A549 (cell line): ENCODE measurements around the gene RPL29. TPM values are rescaled to one million over a fixed set of nuclear protein-coding genes. Genes with fewer than 3 reads are reported as not detected.

ENCODE experiments used
- ATAC-seq, 2 experiments: fragments of 200-7000 bp in 1 of 2; fragments of >200 bp in 1 of 2; cut with Nextera tagmentation in 1 of 2; cut with Tn5 transposase in 1 of 2; 3 replicates each; pipeline versions ENCODE4 v1.8.0 to v1.9.1; 2018 to 2020; ENCODE audit warnings: mild to moderate bottlenecking in 1 of 2, moderate library complexity in 1 of 2
- CTCF ChIA-PET: fragments of 300-600 bp; sonication (Branson Sonifier 250); formaldehyde crosslinking; extraction: SDS; loops from one replicate; lab custom pipeline; 2021; ENCODE audit warnings: antibody characterized with exemption, inconsistent platforms; lab: Yijun Ruan, JAX
- POLR2A ChIA-PET: fragments of 350-600 bp; formaldehyde crosslinking; extraction: SDS; loops from one replicate; lab custom pipeline; 2021; ENCODE audit warnings: antibody characterized with exemption, inconsistent platforms; lab: Yijun Ruan, JAX
- DNase-seq, 2 experiments: peaks; one replicate each; pipeline versions ENCODE4 v3.0.0 to v3.0.0-alpha.2; 2011 to 2016; ENCODE audit warnings: low read depth in 1 of 2, low spot score in 1 of 2
- FAIRE-seq: peaks from 2 replicates; lab custom pipeline; 2011; peaks lifted over from hg19 to GRCh38; lab: Jason Lieb, UNC
- H3K27ac ChIP-seq, 2 experiments: fragments of >200 bp; sonication (Bioruptor Twin); formaldehyde crosslinking; 3 replicates each; pipeline ENCODE4 v1.5.1; 2016 to 2017
- H3K4me1 ChIP-seq: fragments of >200 bp; sonication (Bioruptor Twin); formaldehyde crosslinking; 3 replicates; pipeline ENCODE4 v1.6.1; 2016
- H3K4me2 ChIP-seq: fragments of >200 bp; sonication (Bioruptor Twin); formaldehyde crosslinking; 3 replicates; pipeline ENCODE4 v1.6.1; 2016
- H3K4me3 ChIP-seq: fragments of >200 bp; sonication (Bioruptor Twin); formaldehyde crosslinking; 3 replicates; pipeline ENCODE4 v1.5.1; 2016
- H3K9me3 ChIP-seq: fragments of >200 bp; sonication (Bioruptor Twin); formaldehyde crosslinking; 3 replicates; pipeline ENCODE4 v1.6.1; 2016
- BHLHE40 ChIP-seq: IDR thresholded peaks from 2 replicates; pipeline ENCODE4 v1.6.1; 2012; ENCODE audit warnings: low read depth, low read length, inconsistent platforms
- CBX8 ChIP-seq: fragments of 200-600 bp; sonication (generic); IDR thresholded peaks from 2 replicates; pipeline ENCODE4 v1.6.1; 2016
- CHD4 ChIP-seq: fragments of 200-600 bp; sonication (generic); IDR thresholded peaks from 2 replicates; pipeline ENCODE4 v1.6.1; 2016; ENCODE audit warnings: antibody characterized with exemption, mild to moderate bottlenecking, borderline replicate concordance
- E2F6 ChIP-seq: IDR thresholded peaks from 2 replicates; pipeline ENCODE4 v1.6.1; 2012; ENCODE audit warnings: low read depth, borderline replicate concordance
- EHMT2 ChIP-seq: fragments of 200-600 bp; sonication (generic); IDR thresholded peaks from 2 replicates; pipeline ENCODE4 v1.6.1; 2016; ENCODE audit warnings: antibody characterized with exemption, low read depth, mild to moderate bottlenecking, moderate library complexity
- ELK1 ChIP-seq: fragments of 150-350 bp; IDR thresholded peaks from 2 replicates; pipeline ENCODE4 v1.6.1; 2014; ENCODE audit warnings: low read depth, mild to moderate bottlenecking, low read length
- ESRRA ChIP-seq: fragments of 150-350 bp; IDR thresholded peaks from 2 replicates; pipeline ENCODE4 v1.6.1; 2014; ENCODE audit warnings: mild to moderate bottlenecking, low read length, borderline replicate concordance
- HES2 ChIP-seq: fragments of >200 bp; sonication (Bioruptor Twin); formaldehyde crosslinking; IDR thresholded peaks from 2 replicates; pipeline ENCODE4 v1.6.1; 2016
- HEYL ChIP-seq: fragments of 250-450 bp; sonication (Bioruptor Pico); IDR thresholded peaks from 2 replicates; pipeline ENCODE4 v1.8.0; 2021; ENCODE audit warnings: mild to moderate bottlenecking, moderate library complexity
- HMGXB4 ChIP-seq: fragments of 250-450 bp; sonication (Bioruptor Pico); IDR thresholded peaks from 2 replicates; pipeline ENCODE4 v1.5.0; 2021; ENCODE audit warnings: mild to moderate bottlenecking, moderate library complexity, borderline replicate concordance
- HOXB13 ChIP-seq: fragments of 250-450 bp; sonication (Bioruptor Pico); IDR thresholded peaks from 2 replicates; pipeline ENCODE4 v1.5.0; 2020; ENCODE audit warnings: low read depth, mild to moderate bottlenecking, moderate library complexity
- KDM5A ChIP-seq: fragments of 200-600 bp; sonication (generic); IDR thresholded peaks from 2 replicates; pipeline ENCODE4 v1.6.1; 2016; ENCODE audit warnings: antibody characterized with exemption, mild to moderate bottlenecking
- MAFK ChIP-seq: fragments of 450-650 bp; IDR thresholded peaks from 2 replicates; pipeline ENCODE4 v1.6.1; 2014; ENCODE audit not compliant: partially characterized antibody
- MAZ ChIP-seq: fragments of 150-350 bp; IDR thresholded peaks from 2 replicates; pipeline ENCODE4 v1.6.1; 2014; ENCODE audit warnings: antibody characterized with exemption, low read depth, low read length, borderline replicate concordance
- NR3C1 ChIP-seq: fragments of >200 bp; sonication (Bioruptor Twin); formaldehyde crosslinking; IDR thresholded peaks from 3 replicates; pipeline ENCODE4 v1.6.1; 2017
- RARB ChIP-seq: fragments of 250-450 bp; sonication (Bioruptor Pico); IDR thresholded peaks from 2 replicates; pipeline ENCODE4 v1.8.0; 2021; ENCODE audit warnings: mild to moderate bottlenecking, moderate library complexity
- REST ChIP-seq: fragments of 200-600 bp; sonication (generic); IDR thresholded peaks from 2 replicates; pipeline ENCODE4 v1.6.1; 2016; ENCODE audit warnings: antibody characterized with exemption, mild to moderate bottlenecking, moderate library complexity
- RFX5 ChIP-seq: fragments of 450-650 bp; IDR thresholded peaks from 2 replicates; pipeline ENCODE4 v1.7.1; 2014; ENCODE audit warnings: antibody characterized with exemption, mild to moderate bottlenecking, moderate library complexity
- SREBF2 ChIP-seq: fragments of 450-650 bp; IDR thresholded peaks from 2 replicates; pipeline ENCODE4 v1.6.1; 2014; ENCODE audit warnings: mild to moderate bottlenecking, moderate library complexity
- ZC3H11A ChIP-seq: fragments of 450-650 bp; IDR thresholded peaks from 2 replicates; pipeline ENCODE4 v1.6.1; 2014; ENCODE audit warnings: antibody characterized with exemption, mild to moderate bottlenecking
- ZNF302 ChIP-seq: fragments of 250-450 bp; sonication (Bioruptor Pico); IDR thresholded peaks from 2 replicates; pipeline ENCODE4 v1.9.0; 2021; ENCODE audit warnings: inconsistent platforms, mild to moderate bottlenecking, moderate library complexity
- WGBS: methylation state at CpG from one replicate; pipeline ENCODE4 v1.1.6; 2017; ENCODE audit errors: missing lambda C conversion rate; 5-methylcytosine and 5-hydroxymethylcytosine counted together
- polyA plus RNA-seq, 4 experiments: library from polyadenylated mRNA; depleted of rRNA in 3 of 4; stranded (reverse); fragments of >200 nt; fragmentation: RNase III in 1 of 4; extraction: RNeasy Plus Mini Kit Qiagen cat#74134 plus additional on column Dnase treatment in 1 of 4; gene quantifications; 2 replicates in 3 of 4; 3 replicates in 1 of 4; pipeline ENCODE4 v1.2.3, GENCODE V29; 2011 to 2017

Gene RPL29
- polyA plus RNA-seq, 2 of the 4 experiments (the other 2 are of a cell fraction), result 808 to 1,152 TPM

- TF ChIP-seq BHLHE40, result no peak
- TF ChIP-seq RFX5, result no peak
- no peak for TF ChIP-seq NR3C1
- TF ChIP-seq E2F6, result no peak
- TF ChIP-seq KDM5A, result no peak
- TF ChIP-seq HEYL, result no peak
- no peak for TF ChIP-seq ELK1
- TF ChIP-seq HMGXB4, result no peak
- TF ChIP-seq HOXB13 (CRISPR knock-in tag), result no peak
- no peak for TF ChIP-seq REST
- TF ChIP-seq HES2, result no peak
- TF ChIP-seq, all 56 proteins: peak for 0
- DNase-seq (no peak), FAIRE-seq (no peak), ATAC-seq (no peak)
- Histone ChIP-seq H3K4me3 (no peak overlapping the region), H3K9me3 (no peaks in the 10 kb centered on the region), H3K4me1 (peaks cover 9% of the 10 kb centered on the region; the same call in 1 of the 3 replicates), H3K27ac (no peak overlapping the region), H3K4me2 (no peak overlapping the region)
- 79% methylated on average over 2 of the region's 2 CpGs for WGBS
- ChIA-PET POLR2A (no interaction called here), CTCF (interaction anchor here (2.4 to 7.3 kb wide), 7 partner anchors 17 to 145 kb away, joined by 7 to 218 read pairs (median 36); partner anchors contain the start of genes DUSP7, PARP3 and RRP9)
Measured at GRCh38 chr3:51999846-52000245, 4.2 kb upstream of the RPL29 start.

GRCh38 chr3:51998774-51999173 is 3.1 kb upstream of the RPL29 start:
- Histone ChIP-seq H3K27ac (no peak overlapping the region), H3K4me2 (no peak overlapping the region), H3K4me3 (no peak overlapping the region), H3K4me1 (peaks cover 19% of the 10 kb centered on the region; the same call in 2 of the 3 replicates), H3K9me3 (no peaks in the 10 kb centered on the region)
- DNase-seq (no peak), FAIRE-seq (no peak), ATAC-seq (no peak)
- ChIA-PET CTCF (interaction anchor here (0.6 to 2.2 kb wide), 6 partner anchors 47 to 146 kb away, joined by 3 to 9 read pairs (median 6); partner anchors contain the start of gene DUSP7), POLR2A (no interaction called here)
- WGBS, result 77% methylated on average over 7 of the region's 7 CpGs
- TF ChIP-seq MAFK, result no peak
- TF ChIP-seq MAZ, result no peak
- TF ChIP-seq ESRRA, result no peak
- TF ChIP-seq SREBF2, result no peak
- TF ChIP-seq ZNF302 (CRISPR knock-in tag), result no peak
- TF ChIP-seq ELK1, result no peak
- TF ChIP-seq HEYL, result no peak
- TF ChIP-seq CHD4, result no peak
- no peak for TF ChIP-seq EHMT2
- TF ChIP-seq RARB (CRISPR knock-in tag), result no peak
- TF ChIP-seq ZC3H11A, result no peak
- TF ChIP-seq REST, result no peak
- no peak for TF ChIP-seq CBX8
